Head of caudate nucleus (tissue), 42 donors: ENCODE data around the gene UPF1.
A peak's percentile ranks its signal among the peaks of the same experiment; 100 is the strongest.

Experiments
- DNase-seq, 42 donors: peaks; one replicate each; pipeline versions ENCODE4 v3.0.0 to v3.0.0-alpha.2; 2020 to 2021; ENCODE audit warnings: mixed read lengths in 7 of 42
- intact Hi-C: fragments of 100-400 bp; cut with DNase I; formaldehyde crosslinking; loops from one replicate; pipeline ENCODE4 v1.15.0; 2022

The UPF1 gene

DNA sequence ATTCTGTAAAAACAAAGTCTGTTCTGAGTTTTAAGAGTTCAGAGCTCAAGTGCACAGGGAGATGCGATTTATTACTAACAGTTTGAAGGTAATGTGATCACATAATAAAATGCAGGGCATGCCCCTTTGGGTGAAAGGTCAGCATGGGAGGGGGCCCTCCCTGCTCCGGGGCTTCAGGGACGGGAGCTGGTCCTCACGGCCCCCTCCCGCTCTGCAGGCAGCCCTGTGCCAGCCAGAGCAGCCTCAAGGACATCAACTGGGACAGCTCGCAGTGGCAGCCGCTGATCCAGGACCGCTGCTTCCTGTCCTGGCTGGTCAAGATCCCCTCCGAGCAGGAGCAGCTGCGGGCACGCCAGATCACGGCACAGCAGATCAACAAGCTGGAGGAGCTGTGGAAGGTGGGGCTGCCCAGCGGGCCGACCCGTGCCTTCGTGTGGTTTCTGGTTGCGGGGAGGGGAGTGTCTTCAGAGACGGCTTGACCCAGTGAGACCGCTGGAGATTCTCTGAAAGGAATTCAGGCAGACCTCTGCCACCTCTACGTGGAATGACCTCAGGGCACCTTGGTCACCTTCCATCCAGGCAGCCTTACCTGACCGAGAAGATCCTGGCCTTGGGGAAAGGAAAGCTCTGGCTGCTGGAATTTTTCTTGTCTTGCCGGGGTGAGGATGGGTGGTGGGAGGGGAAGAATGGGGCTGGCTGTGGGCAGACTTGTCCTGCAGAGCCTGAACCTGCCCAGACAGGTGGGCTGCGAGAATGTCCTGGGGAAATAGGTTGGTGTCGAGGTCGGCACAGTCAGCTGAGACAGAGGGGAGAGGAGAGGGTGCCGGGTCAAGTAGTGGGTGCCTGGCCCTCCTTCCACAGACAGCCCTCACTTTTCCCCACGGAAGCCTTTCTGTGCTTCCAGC, 19.0 kb downstream of the UPF1 start:
- intact Hi-C loops, result no loop called here
- DNase-seq, result no peak

DNA sequence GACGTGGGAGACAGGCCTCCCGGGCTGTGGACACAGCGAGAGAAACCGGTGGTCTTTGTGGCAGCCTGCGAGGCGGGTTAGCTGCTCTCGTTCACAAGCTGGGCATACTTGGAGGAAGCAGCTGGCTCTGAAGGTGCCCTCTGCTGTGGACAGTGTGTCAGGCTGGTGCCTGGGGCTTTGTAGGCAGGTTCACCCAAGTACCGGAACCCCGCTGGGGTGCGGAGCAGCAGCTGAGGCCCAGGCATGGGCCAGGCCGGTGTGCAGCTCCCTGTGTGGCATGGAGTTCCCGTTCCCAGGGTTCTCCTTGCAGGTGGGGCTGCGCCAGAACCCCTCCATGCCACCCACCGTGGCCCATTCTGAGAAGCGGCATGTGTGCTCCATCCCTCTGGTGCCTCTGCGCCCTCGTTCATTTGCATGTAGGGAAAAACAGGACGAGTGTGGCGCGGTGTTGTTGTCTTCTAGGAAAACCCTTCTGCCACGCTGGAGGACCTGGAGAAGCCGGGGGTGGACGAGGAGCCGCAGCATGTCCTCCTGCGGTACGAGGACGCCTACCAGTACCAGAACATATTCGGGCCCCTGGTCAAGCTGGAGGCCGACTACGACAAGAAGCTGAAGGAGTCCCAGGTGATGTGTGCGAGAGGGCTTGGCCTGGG, 20.0 kb downstream of the UPF1 start:
- intact Hi-C loops, result no loop called here
- DNase-seq, result no peak

DNA sequence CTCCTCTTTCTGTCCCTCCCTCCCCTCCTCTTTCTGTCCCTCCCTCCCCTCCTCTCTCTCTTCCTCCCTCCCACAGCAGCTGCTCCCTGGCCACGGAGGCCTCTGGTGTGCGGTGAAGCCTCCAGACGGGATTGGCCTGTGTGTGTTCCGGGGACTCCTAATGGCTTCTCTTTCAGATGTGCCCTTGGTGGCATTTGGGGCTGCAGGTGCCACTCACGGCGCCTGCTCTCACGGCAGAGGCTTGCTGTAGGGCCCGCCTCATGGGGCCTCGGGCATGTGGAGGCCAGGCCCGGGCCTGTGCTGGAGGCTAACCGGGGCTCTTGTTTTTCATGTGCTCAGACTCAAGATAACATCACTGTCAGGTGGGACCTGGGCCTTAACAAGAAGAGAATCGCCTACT, 20.9 kb downstream of the UPF1 start:
- intact Hi-C loops, result no loop called here
- DNase-seq, result no peak

DNA sequence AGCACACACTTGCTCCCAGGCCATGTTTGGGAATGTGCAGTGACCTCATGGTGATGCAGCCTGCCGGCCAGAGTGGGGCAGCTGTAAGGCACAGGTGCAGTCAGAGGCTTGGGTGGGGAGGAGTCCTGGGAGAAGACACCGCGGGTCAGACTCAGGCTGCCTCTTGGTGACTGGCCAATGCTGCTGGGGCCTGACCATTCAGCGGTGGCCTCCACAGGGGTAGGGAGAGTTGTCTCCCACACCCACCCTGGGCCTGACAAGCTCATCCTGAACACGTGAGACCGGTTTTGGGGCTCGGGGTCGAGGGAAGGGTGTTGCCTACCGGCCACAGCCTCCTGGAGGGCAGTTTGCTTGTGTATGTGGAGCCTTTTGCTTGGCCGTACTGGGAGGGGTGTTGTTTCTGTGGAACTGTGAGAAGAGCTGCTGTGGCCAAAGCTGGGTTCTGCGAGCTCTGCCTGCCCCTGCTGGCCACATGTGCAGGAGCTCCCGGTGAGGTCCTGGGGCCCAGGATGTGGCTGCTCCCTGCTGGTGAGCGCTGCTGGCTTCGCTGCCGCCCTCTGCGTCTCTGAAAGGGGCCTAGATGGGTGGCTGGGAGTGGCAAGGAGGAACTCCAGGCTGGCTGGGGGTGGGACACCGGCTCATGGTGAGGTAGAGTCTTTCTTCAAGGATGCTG, 22.1 kb downstream of the UPF1 start:
- peak in 1 of 42 donors; percentile 46 for DNase-seq
- intact Hi-C loops, result no loop called here

DNA sequence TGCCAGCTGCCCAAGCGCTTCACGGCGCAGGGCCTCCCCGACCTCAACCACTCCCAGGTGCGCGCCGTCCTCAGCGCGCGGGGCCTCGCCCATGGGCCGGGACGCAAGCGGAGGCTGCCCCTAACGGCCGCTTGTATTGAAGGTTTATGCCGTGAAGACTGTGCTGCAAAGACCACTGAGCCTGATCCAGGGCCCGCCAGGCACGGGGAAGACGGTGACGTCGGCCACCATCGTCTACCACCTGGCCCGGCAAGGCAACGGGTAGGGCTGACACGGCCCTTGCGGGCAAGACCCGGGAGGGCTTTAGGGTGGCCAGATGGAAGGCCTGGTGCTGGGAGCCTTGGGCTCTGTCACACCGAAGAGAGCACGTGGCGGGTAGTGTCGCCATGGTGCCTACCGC, 23.2 kb downstream of the UPF1 start:
- intact Hi-C loops, result no loop called here
- DNase-seq, result no peak

DNA sequence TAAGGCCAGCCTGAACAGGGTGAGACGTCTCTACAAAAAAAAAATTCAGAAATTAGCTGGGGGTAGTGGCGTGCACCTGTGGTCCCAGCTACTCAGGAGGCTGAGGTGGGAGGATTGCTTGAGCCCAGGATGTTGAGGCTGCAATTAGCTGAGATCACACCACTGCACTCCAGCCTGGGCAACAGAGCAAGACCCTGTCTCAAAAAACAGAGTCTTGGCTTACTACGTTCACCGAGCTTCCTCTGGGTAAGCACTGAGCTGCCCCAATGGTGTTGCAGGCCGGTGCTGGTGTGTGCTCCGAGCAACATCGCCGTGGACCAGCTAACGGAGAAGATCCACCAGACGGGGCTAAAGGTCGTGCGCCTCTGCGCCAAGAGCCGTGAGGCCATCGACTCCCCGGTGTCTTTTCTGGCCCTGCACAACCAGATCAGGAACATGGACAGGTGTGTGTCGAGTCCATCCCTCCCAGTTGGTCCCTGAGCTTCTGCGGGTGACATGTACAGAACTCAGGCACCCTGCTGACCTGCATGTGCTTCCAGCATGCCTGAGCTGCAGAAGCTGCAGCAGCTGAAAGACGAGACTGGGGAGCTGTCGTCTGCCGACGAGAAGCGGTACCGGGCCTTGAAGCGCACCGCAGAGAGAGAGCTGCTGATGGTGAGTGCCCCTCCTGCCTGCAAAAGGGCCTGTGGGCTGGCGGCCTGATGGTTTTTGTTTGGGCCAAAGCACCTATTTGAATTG, 24.1 kb downstream of the UPF1 start:
- intact Hi-C loops, result no loop called here
- no peak for DNase-seq

DNA sequence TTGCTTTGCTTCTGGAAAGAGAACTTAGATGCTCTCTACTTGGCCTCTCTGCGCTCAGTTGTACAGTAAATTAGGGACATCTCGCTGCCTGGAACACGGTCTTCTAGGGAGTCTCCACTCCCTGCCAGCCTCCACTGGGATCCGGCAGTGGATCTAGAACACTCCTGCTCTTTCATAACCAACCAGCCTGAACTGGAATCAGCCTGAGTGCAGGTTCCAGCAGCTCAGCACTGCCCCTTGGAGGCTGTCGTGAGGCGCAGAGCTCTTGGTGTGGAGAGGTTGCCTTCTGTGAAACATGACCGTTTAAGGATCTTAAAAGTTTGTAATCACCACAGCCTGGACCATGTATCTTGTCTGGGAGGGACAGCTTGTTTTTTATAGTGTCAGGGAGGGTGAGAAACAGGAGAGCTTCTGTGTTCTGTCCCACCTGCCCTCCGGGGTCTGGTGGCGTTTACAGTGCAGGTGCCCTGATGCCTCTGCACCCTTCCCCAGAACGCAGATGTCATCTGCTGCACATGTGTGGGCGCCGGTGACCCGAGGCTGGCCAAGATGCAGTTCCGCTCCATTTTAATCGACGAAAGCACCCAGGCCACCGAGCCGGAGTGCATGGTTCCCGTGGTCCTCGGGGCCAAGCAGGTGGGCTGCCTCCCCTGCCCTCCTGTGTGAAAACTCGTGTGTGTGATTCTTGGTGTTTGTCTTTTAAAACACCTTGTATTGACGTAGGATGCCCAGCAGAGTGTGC, 24.8 kb downstream of the UPF1 start:
- intact Hi-C loops, result no loop called here
- peak; percentile 43 to 93 (median 78) for DNase-seq

DNA sequence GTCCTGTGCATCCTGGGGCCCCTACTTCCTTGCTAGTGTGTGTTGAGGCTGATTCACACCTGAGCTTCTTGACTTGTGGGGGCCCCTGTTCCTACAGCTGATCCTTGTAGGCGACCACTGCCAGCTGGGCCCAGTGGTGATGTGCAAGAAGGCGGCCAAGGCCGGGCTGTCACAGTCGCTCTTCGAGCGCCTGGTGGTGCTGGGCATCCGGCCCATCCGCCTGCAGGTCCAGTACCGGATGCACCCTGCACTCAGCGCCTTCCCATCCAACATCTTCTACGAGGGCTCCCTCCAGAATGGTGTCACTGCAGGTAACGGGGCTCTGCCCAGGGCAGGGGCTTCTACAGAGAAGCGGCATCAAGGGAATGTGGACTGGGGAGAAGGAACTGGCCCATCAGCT, 25.5 kb downstream of the UPF1 start:
- DNase-seq, result no peak
- intact Hi-C loops, result no loop called here

DNA sequence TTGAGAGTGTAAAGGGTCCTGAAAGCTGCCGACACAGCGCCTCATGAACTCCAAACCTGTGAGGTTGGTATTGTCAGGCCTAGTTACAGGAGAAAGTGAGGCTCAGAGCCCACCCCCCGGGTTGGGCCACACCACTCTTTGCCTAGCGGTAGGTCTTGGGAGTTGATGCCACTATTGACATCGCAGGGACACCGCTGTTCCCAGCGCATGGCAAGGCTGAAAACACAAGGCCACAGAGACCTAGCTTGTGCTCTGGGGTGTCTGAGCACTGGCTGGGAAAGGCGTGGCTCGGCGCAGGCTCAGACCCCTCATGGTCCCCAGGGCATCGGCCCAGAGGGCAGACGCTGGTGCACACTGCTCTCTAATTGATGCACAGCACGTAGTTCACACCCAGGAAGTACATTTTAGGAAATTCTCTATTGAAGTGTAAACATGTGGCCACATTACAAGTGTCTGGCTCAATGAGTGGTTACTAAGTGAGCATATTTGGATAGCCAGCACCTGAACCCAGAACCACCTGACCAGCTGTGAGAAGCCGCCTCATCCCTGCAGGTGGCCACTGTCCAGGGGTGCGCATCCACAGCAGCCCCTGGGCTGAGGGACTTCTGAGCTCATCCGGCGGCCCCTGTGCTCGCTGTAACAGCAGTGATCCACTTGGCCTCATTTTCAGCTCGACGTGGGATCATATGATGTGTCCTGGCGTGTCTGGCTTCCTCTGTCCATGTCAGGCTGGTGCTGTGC, 27.3 kb downstream of the UPF1 start:
- no peak for DNase-seq
- intact Hi-C loops, result no loop called here

DNA sequence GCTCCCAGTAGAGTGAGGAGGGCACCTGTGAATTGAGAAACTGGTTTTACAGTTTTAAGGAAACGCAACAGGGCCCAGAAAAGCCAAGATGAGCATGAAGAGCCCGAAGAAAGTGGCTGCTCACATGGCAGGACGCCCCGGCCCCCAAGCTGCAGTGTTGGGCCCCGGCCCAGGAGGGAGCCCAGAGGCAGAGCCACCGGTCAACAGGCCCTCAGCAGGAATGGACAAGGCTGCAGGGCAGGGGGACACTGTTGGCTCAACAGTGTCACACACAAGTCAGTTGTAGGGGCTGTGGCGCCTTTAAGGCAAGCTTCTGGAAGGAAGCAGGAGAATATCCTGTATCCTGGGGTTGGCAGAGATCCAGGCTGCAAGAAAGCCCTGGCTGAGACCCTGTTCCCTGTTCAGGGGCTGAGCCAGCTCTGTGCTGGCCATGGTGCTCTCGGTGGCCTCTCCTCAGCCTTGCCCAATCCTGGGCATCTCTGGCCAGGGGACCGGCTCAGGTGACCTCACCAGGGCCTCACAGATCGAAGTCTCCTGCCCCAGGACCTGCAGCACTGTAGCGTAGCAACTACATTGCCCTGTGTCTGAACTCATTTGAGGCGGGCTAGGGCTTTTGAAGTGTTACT, 28.0 kb downstream of the UPF1 start:
- peak in 3 of 42 donors; percentile 22 to 52 (median 38) for DNase-seq
- intact Hi-C loops, result no loop called here

DNA sequence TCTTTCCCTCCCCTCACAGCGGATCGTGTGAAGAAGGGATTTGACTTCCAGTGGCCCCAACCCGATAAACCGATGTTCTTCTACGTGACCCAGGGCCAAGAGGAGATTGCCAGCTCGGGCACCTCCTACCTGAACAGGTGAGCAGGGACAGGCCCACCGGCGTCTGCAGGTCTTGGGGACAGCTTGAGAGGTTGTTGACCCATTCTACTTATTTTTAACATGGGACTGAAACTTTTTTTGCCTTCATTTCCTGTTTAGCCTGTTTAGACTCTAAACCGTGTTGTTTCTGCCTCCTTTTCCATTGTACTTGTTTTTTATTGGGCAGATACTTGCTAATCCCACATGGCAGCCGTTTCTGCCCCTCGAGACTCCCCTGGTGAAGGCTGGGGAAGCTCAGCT, 28.5 kb downstream of the UPF1 start:
- no peak for DNase-seq
- intact Hi-C loops, result no loop called here

DNA sequence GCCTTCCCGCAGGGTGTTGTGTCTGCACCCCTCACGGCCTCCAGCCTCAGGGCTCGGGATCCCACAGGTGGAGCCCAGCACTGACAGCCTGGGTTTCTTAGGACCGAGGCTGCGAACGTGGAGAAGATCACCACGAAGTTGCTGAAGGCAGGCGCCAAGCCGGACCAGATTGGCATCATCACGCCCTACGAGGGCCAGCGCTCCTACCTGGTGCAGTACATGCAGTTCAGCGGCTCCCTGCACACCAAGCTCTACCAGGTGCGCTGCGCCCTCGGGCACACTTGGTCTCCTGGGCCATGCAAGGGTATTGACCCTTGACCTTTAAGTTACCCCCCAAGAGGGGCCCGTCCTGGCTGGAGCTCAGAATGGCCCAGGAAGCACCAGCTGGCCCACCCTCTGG, 29.0 kb downstream of the UPF1 start:
- intact Hi-C loops, result no loop called here
- DNase-seq, result no peak

DNA sequence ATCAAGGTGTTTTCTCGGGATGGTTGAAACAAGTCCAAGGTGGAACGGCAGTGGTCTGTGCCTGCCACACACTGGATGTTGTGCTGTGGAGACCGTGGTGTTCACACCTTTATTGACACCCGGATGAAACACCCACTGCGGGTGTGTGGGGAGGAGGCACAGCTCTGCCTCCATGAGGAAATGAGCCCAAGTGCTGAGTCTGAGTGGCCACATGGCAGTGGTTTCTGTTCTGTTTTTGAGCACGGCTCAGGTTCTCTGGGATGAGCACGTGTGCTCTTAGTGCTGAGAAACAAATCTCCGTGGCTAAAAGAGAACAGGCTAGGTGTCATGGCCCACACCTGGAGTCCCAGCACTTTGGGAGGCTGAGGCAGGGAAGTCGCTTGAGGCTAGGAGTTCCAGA, 29.5 kb downstream of the UPF1 start:
- intact Hi-C loops, result no loop called here
- DNase-seq, result peak in 1 of 42 donors; percentile 30

DNA sequence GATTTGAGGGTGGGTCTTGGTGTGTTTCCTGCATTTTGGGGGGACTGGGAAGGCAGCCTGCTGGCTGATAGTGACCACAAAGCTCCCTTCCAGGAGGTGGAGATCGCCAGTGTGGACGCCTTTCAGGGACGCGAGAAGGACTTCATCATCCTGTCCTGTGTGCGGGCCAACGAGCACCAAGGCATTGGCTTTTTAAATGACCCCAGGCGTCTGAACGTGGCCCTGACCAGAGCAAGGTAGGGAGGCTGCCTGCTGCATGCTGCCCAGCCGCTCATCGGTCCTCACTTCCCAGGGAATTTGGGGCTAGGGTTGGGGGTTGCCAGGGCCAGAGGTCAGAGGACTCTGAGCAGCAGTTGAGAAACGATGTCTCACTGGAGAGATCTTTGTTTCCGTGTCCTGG, 30.2 kb downstream of the UPF1 start:
- intact Hi-C loops, result no loop called here
- DNase-seq, result no peak

DNA sequence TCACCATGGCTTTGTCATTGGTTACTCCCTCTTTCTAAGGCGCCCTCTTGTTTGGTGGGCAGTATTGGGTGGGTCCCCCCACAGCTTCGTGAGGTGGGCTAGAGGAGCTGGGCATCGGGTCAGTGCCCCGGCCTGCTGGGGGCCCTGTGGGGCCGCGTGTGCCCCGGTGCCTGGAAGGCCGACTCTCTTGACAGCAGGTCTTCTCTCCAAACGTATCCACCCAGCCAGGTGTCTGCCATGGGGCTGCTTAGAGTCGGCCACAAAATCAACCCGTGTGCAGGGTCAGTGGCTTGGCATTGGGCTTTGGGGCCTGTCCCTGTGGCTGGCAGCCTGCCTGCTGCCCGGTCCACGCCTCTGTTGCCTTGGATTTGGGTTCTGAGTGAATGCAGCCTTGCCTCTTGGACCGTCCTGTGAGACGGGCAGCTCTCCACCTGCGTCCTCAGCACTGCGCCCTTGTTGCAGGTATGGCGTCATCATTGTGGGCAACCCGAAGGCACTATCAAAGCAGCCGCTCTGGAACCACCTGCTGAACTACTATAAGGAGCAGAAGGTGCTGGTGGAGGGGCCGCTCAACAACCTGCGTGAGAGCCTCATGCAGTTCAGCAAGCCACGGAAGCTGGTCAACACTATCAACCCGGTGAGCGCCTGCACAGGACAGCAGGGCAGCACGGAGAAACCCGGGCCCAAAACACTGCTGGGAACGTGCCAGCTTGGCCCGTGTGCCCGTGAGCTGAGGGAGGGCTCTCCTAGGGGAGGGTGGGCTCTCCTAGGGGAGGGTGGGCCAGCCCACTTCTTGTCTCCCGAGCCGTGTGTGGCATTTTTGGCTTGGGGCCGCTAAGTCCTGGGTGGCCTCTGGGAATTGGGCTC, 31.4 kb downstream of the UPF1 start:
- intact Hi-C loops, result no loop called here
- no peak for DNase-seq

DNA sequence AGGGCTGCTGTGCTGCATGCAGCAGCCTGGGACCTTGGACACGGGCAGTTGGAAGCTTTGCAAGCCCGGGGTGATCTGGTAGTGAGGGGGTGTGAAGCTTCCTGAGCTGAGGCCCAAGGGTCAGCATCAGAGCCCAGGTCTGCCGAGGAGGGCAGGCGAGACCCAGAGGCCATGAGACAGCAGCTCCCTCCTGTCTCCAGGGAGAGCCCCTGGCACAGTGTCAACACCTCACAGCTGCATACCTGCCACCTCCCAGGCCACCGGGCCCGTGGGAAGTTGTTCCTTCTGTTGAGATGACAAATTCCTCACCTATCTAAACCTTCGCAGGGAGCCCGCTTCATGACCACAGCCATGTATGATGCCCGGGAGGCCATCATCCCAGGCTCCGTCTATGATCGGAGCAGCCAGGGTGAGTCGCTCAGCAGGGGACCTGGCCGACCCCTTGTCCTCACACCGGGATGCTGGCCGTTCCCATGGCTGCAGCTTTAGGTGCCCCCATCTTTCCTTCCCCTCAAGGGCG, 32.1 kb downstream of the UPF1 start:
- DNase-seq, result no peak
- intact Hi-C loops, result no loop called here
